ENCODE results near the gene MAPT.

Gene MAPT

GRCh38 chr17:46026166-46027047 is 132.1 kb downstream of the MAPT start:
- TF ChIP-seq ZNF274 (IDR thresholded peaks at IDR 0.05; ENCODE audit: low read depth, low read length): no peak
- TF ChIP-seq YY1 (IDR thresholded peaks at IDR 0.05; ENCODE audit: insufficient read depth, insufficient read length): no peak
- TF ChIP-seq SUZ12 (IDR thresholded peaks at IDR 0.05; ENCODE audit: extremely low read depth, insufficient read depth, insufficient read length): no peak
- Histone ChIP-seq H3K4me3 (ENCODE audit: insufficient read length, low read depth) (no peak overlapping the region), H3K36me3 (ENCODE audit: insufficient read depth, insufficient read length, low read length) (peaks cover 55% of the 10 kb centered on the region), H3K9me3 (ENCODE audit: insufficient read depth, low read length) (no peaks in the 10 kb centered on the region), H3K4me1 (ENCODE audit: insufficient read depth, insufficient read length) (peaks cover 18% of the 10 kb centered on the region), H3K27me3 (ENCODE audit: insufficient read depth, insufficient read length) (no peaks in the 10 kb centered on the region), H3K9ac (ENCODE audit: insufficient read length, low read depth) (no peak overlapping the region)
- no peak for DNase-seq (ENCODE audit: low read depth, low spot score)

GRCh38 chr17:46027048-46027975 is 133.0 kb downstream of the MAPT start:
- no peaks in the 10 kb centered on the region for H3K9me3 ChIP-seq (ENCODE audit: insufficient read depth, low read length)
- peaks cover 16% of the 10 kb centered on the region for H3K4me1 ChIP-seq (ENCODE audit: insufficient read depth, insufficient read length)
- DNase-seq (ENCODE audit: low read depth, low spot score): no peak
- no peaks in the 10 kb centered on the region for H3K27me3 ChIP-seq (ENCODE audit: insufficient read depth, insufficient read length)
- H3K9ac ChIP-seq (ENCODE audit: insufficient read length, low read depth): peak overlapping the region; percentile 15
- H3K4me3 ChIP-seq (ENCODE audit: insufficient read length, low read depth): no peak overlapping the region
- H3K36me3 ChIP-seq (ENCODE audit: insufficient read depth, insufficient read length, low read length): peaks cover 64% of the 10 kb centered on the region
- TF ChIP-seq ZNF274 (IDR thresholded peaks at IDR 0.05; ENCODE audit: low read depth, low read length) (no peak), SUZ12 (IDR thresholded peaks at IDR 0.05; ENCODE audit: extremely low read depth, insufficient read depth, insufficient read length) (no peak), YY1 (IDR thresholded peaks at IDR 0.05; ENCODE audit: insufficient read depth, insufficient read length) (no peak)

GRCh38 chr17:46027976-46028325 is 133.6 kb downstream of the MAPT start:
- Histone ChIP-seq H3K4me1 (ENCODE audit: insufficient read depth, insufficient read length) (peaks cover 16% of the 10 kb centered on the region), H3K9me3 (ENCODE audit: insufficient read depth, low read length) (no peaks in the 10 kb centered on the region), H3K27me3 (ENCODE audit: insufficient read depth, insufficient read length) (no peaks in the 10 kb centered on the region), H3K9ac (ENCODE audit: insufficient read length, low read depth) (peak overlapping the region; percentile 15), H3K36me3 (ENCODE audit: insufficient read depth, insufficient read length, low read length) (peaks cover 70% of the 10 kb centered on the region), H3K4me3 (ENCODE audit: insufficient read length, low read depth) (no peak overlapping the region)
- DNase-seq (ENCODE audit: low read depth, low spot score): no peak
- no peak for TF ChIP-seq YY1 (IDR thresholded peaks at IDR 0.05; ENCODE audit: insufficient read depth, insufficient read length)
- TF ChIP-seq SUZ12 (IDR thresholded peaks at IDR 0.05; ENCODE audit: extremely low read depth, insufficient read depth, insufficient read length): no peak
- TF ChIP-seq ZNF274 (IDR thresholded peaks at IDR 0.05; ENCODE audit: low read depth, low read length): no peak

- no peak overlapping the region for H3K9ac ChIP-seq (ENCODE audit: insufficient read length, low read depth)
- H3K36me3 ChIP-seq (ENCODE audit: insufficient read depth, insufficient read length, low read length): peaks cover 74% of the 10 kb centered on the region
- TF ChIP-seq ZNF274 (IDR thresholded peaks at IDR 0.05; ENCODE audit: low read depth, low read length): no peak
- TF ChIP-seq YY1 (IDR thresholded peaks at IDR 0.05; ENCODE audit: insufficient read depth, insufficient read length): no peak
- no peak for TF ChIP-seq SUZ12 (IDR thresholded peaks at IDR 0.05; ENCODE audit: extremely low read depth, insufficient read depth, insufficient read length)
- DNase-seq (ENCODE audit: low read depth, low spot score): peak; percentile 30
- H3K27me3 ChIP-seq (ENCODE audit: insufficient read depth, insufficient read length): no peaks in the 10 kb centered on the region
- peaks cover 16% of the 10 kb centered on the region for H3K4me1 ChIP-seq (ENCODE audit: insufficient read depth, insufficient read length)
- H3K9me3 ChIP-seq (ENCODE audit: insufficient read depth, low read length): no peaks in the 10 kb centered on the region
- no peak overlapping the region for H3K4me3 ChIP-seq (ENCODE audit: insufficient read length, low read depth)
Measured at GRCh38 chr17:46028374-46028773, 134.0 kb downstream of the MAPT start.

GRCh38 chr17:46028981-46029565 is 134.7 kb downstream of the MAPT start:
- Histone ChIP-seq H3K9me3 (ENCODE audit: insufficient read depth, low read length) (no peaks in the 10 kb centered on the region), H3K36me3 (ENCODE audit: insufficient read depth, insufficient read length, low read length) (peaks cover 81% of the 10 kb centered on the region), H3K4me1 (ENCODE audit: insufficient read depth, insufficient read length) (peaks cover 16% of the 10 kb centered on the region), H3K27me3 (ENCODE audit: insufficient read depth, insufficient read length) (no peaks in the 10 kb centered on the region), H3K9ac (ENCODE audit: insufficient read length, low read depth) (no peak overlapping the region), H3K4me3 (ENCODE audit: insufficient read length, low read depth) (no peak overlapping the region)
- DNase-seq (ENCODE audit: low read depth, low spot score): no peak
- TF ChIP-seq ZNF274 (IDR thresholded peaks at IDR 0.05; ENCODE audit: low read depth, low read length) (no peak), SUZ12 (IDR thresholded peaks at IDR 0.05; ENCODE audit: extremely low read depth, insufficient read depth, insufficient read length) (no peak), YY1 (IDR thresholded peaks at IDR 0.05; ENCODE audit: insufficient read depth, insufficient read length) (no peak)

GRCh38 chr17:46029627-46030026 is 135.3 kb downstream of the MAPT start:
- Histone ChIP-seq H3K36me3 (ENCODE audit: insufficient read depth, insufficient read length, low read length) (peaks cover 86% of the 10 kb centered on the region), H3K4me1 (ENCODE audit: insufficient read depth, insufficient read length) (peaks cover 16% of the 10 kb centered on the region), H3K27me3 (ENCODE audit: insufficient read depth, insufficient read length) (no peaks in the 10 kb centered on the region), H3K9ac (ENCODE audit: insufficient read length, low read depth) (no peak overlapping the region), H3K4me3 (ENCODE audit: insufficient read length, low read depth) (no peak overlapping the region), H3K9me3 (ENCODE audit: insufficient read depth, low read length) (no peaks in the 10 kb centered on the region)
- TF ChIP-seq ZNF274 (IDR thresholded peaks at IDR 0.05; ENCODE audit: low read depth, low read length) (no peak), SUZ12 (IDR thresholded peaks at IDR 0.05; ENCODE audit: extremely low read depth, insufficient read depth, insufficient read length) (no peak), YY1 (IDR thresholded peaks at IDR 0.05; ENCODE audit: insufficient read depth, insufficient read length) (no peak)
- DNase-seq (ENCODE audit: low read depth, low spot score): no peak

Measured in NT2/D1 (cell line).